ENCODE measurements around the gene FEV. TPM values are rescaled to one million over a fixed set of nuclear protein-coding genes. Genes with fewer than 3 reads are reported as not detected.
"Not testable (repeated sequence)": the region's sequence is repeated elsewhere in the genome, so short reads cannot be mapped to it uniquely, and the experiment has no call there.

Gene FEV
- total RNA-seq, 1 donor from 2014 or later: not detected

- intact Hi-C loops (cut with micrococcal nuclease): no loop called here
Observed at GRCh38 chr2:218946621-218947020, 38.4 kb downstream of the FEV start.

- intact Hi-C loops (cut with micrococcal nuclease): no loop called here
Observed at GRCh38 chr2:218944759-218945404, 40.1 kb downstream of the FEV start.

GRCh38 chr2:218931751-218932150, 53.2 kb downstream of the FEV start:
- intact Hi-C loops (cut with micrococcal nuclease): not testable (repeated sequence)

Other genes starting within 250 kb of the FEV start
- 0.18 TPM in 1 of 2 replicates, not detected in the other for gene CYP27A1, start 203.0 kb downstream of the FEV start, total RNA-seq
- not detected in 2 replicates for gene PRKAG3, start 153.4 kb downstream of the FEV start, total RNA-seq
- 0.11 TPM in 1 of 2 replicates, not detected in the other for gene WNT6, start 125.4 kb downstream of the FEV start, total RNA-seq
- gene WNT10A, start 104.3 kb downstream of the FEV start, total RNA-seq: 0.16 and 0.20 TPM in 2 replicates
- not detected in 2 replicates for gene CDK5R2, start 25.5 kb downstream of the FEV start, total RNA-seq
- gene CRYBA2, start 8.2 kb upstream of the FEV start, total RNA-seq: not detected in 2 replicates
- gene CFAP65, start 56.3 kb upstream of the FEV start, total RNA-seq: not detected in 2 replicates
- 0.20 TPM in 1 of 2 replicates, not detected in the other for gene IHH, start 75.7 kb upstream of the FEV start, total RNA-seq
- gene NHEJ1, start 175.6 kb upstream of the FEV start, total RNA-seq: 18.8 and 20.0 TPM in 2 replicates
- 1.5 and 2.1 TPM in 2 replicates for gene SLC23A3, start 184.8 kb upstream of the FEV start, total RNA-seq
- 67.3 and 70.8 TPM in 2 replicates for gene CNPPD1, start 191.7 kb upstream of the FEV start, total RNA-seq
- 79.8 and 81.1 TPM in 2 replicates for gene RETREG2, start 193.1 kb upstream of the FEV start, total RNA-seq
- gene ZFAND2B, start 221.6 kb upstream of the FEV start, total RNA-seq: 53.0 and 54.6 TPM in 2 replicates
- gene ABCB6, start 233.8 kb upstream of the FEV start, total RNA-seq: 13.8 and 14.0 TPM in 2 replicates
- gene ATG9A, start 244.5 kb upstream of the FEV start, total RNA-seq: 37.2 and 51.6 TPM in 2 replicates
- gene ANKZF1, start 244.6 kb upstream of the FEV start, total RNA-seq: 80.1 and 83.0 TPM in 2 replicates